Epithelial cell of proximal tubule (primary cell): ENCODE data around the gene PRKCB. TPM values are rescaled to one million over a fixed set of nuclear protein-coding genes. Genes with fewer than 3 reads are reported as not detected.

Experiments
- DNase-seq: peaks from one replicate; pipeline ENCODE4 v3.0.0-alpha.2; 2011; ENCODE audit warnings: low read depth
- H3K4me3 ChIP-seq: 2 replicates; pipeline ENCODE4 v1.5.1; 2011; ENCODE audit warnings: low read depth, mild to moderate bottlenecking, low read length
- total RNA-seq: library from RNA; depleted of rRNA; stranded (reverse); fragments of >200 nt; gene quantifications from 2 replicates; pipeline ENCODE4 v1.2.3, GENCODE V29; 2015
- TF ChIP-seq, protein P1 (sequence below): conservative IDR thresholded peaks from 2 replicates; pipeline ENCODE4 v1.5.1; 2012; ENCODE audit warnings: low read depth, mild to moderate bottlenecking, low read length

Gene PRKCB
- total RNA-seq, 1 donor from 2014 or later: not detected

DNA sequence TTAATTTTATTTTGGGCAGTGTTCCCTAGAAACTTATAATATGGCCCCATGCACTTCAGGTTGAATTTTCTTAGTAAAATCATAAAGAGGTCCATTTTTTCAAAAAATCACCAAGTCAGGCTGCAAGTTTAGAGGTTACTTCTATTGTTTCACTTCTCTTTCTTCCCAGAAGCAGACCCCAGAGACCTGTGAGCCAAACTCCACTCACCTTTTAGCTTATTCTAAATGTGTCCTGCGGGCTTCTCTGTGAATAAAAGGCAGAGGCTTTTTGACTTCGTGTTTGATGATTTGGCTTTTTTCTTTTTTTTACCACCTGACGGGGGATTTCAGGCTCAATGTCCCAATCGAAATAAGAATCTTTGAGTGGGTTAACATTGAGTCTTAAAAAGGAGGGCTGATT is 7.4 kb downstream of the PRKCB start:
- DNase-seq: no peak
- no peak overlapping the region for H3K4me3 ChIP-seq
- TF ChIP-seq, protein P1, sequence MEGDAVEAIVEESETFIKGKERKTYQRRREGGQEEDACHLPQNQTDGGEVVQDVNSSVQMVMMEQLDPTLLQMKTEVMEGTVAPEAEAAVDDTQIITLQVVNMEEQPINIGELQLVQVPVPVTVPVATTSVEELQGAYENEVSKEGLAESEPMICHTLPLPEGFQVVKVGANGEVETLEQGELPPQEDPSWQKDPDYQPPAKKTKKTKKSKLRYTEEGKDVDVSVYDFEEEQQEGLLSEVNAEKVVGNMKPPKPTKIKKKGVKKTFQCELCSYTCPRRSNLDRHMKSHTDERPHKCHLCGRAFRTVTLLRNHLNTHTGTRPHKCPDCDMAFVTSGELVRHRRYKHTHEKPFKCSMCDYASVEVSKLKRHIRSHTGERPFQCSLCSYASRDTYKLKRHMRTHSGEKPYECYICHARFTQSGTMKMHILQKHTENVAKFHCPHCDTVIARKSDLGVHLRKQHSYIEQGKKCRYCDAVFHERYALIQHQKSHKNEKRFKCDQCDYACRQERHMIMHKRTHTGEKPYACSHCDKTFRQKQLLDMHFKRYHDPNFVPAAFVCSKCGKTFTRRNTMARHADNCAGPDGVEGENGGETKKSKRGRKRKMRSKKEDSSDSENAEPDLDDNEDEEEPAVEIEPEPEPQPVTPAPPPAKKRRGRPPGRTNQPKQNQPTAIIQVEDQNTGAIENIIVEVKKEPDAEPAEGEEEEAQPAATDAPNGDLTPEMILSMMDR: no peak

DNA sequence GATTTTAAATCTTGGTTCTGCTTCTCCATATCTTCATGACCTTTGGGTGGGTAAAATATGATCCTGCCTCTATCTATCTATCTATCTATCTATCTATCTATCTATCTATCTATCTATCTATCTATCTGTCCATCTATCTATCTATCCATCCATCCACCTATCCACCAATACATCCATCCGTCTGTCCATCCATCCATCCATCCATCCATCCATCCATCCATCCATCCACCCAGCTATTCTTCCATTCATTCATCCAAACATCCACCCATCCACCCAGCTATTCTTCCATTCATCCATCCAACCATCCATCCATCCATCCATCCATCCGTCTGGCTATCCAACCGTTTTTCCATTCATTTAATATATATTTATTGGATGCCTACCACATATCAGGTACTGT is 11.5 kb downstream of the PRKCB start:
- DNase-seq: no peak
- TF ChIP-seq, protein P1: no peak
- no peak overlapping the region for H3K4me3 ChIP-seq

DNA sequence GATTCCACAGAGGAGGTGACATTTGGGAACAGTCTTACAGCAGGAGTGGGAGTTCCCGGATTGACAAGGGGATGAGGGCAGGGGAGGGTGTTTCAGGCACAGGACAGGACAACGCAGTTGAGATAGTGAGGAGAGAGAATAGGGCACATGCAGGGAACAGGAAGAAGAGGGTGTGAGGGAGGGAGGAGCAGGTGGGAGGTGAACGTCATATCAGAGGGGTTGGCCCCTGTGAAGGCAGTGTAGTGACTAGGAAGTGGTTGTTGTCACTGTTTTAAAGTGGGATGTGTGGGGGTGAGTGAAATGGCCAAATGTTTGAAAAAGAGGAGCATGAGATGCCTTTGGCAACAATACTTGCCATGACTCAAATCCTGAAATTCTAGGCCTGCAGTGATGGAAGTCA is 12.2 kb downstream of the PRKCB start:
- TF ChIP-seq, protein P1: no peak
- DNase-seq: no peak
- H3K4me3 ChIP-seq: no peak overlapping the region

DNA sequence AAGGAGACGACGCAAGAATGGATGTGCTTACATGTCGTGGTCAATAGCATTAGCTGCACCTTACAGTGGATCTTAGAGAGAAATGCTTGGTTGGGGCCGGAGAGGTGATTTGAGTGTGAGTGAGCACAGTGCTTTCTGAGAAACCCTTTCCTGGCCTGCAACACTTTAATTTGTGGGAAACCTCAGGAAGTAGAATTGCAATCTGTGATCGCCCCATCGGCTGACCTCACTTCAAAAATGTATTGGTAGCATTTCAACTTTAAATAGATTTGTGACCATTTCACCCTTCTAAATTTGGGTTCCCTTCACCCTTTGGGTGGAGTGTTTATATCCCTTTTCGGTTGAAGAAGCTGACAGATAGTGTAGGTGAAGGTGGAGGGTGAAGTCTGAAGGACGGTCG is 13.2 kb downstream of the PRKCB start:
- no peak overlapping the region for H3K4me3 ChIP-seq
- TF ChIP-seq, protein P1: no peak
- DNase-seq: no peak

DNA sequence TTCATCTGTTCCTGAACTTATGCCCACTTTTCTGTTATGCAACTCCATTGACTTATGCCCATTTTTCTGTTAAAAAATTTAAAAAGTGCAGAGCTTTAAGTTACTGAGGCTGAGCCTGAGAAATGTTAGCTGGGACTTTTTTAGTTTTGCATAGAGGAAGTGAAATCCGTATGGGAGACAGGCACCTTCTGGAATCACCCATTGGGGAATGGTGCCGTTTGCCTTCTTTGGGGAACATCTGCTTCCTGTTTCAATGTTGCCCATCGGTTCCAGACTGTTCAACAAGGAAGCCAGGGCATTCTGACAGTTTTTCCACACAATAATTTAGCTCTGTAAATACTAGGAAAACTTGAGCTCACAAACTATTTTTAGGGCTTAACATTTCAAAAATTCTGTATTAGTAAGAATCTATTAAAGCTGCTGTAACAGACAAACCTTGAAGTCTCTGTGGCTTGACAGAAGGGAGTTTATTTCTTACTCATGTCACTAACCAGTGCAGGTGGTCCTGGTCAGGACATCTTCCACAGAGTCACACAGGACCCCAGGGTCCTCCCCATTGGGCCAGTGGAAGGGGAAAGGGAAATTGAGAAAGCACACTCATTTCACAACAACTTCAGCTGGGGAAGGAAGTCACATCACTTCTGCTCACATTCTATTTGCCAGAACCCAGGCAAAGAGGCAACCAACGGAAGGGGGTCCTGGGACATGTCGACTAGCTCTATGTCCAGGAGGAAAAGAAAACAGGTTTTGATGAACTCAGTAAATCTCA is 17.2 kb downstream of the PRKCB start:
- DNase-seq: no peak

DNA sequence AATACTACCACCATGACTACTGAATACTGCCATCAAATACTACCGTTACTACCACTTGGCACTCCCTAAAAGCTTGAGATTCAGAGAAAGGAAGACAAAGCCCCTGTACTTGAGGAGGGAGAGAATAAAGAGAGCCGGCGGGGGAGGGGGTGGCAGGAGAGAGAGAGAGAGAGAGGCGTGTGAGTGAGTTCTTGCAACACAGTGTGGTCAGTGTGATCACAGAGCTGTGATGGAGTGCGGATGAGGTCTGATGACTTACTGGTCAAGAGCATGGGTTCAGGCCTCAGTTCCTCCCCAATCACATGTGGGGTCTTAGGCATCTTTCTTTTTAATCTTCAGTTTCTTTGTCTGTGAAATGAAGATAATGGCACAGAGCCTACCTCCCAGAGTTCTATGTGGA is 19.2 kb downstream of the PRKCB start:
- DNase-seq: no peak
- no peak overlapping the region for H3K4me3 ChIP-seq
- TF ChIP-seq, protein P1: no peak

More for the DNA sequence above, 17.2 kb downstream of the PRKCB start:
- no peak overlapping the region for H3K4me3 ChIP-seq
- TF ChIP-seq, protein P1: no peak

DNA sequence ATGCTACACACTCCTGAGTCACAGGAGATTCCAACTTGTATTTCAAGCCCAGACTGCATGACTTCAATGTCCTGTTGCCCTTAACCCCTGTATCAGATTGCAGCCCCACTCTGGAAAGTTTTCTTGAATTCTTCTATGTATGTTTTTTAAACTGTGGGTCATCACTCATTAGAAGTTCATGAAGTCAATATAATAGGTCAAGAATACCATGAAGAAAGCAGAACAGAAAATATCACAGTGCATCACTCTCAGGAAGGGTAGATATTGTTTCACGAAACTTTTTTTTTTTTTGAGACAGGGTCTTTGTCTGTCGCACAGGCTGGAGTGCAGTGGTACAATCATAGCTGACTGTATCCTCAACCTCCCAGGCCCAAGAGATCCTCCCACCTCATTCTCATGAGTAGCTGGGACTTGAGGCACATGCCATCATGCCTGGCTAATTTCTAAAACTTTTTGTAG is 20.5 kb downstream of the PRKCB start:
- TF ChIP-seq, protein P1: no peak
- no peak for DNase-seq

More for the DNA sequence above, 20.5 kb downstream of the PRKCB start:
- no peak overlapping the region for H3K4me3 ChIP-seq
